GM18508 (cell line): Measurements from ENCODE around the gene TMOD4.

ENCODE experiments used
- ATAC-seq: cut with Tn5 transposase; IDR thresholded peaks from one replicate; pipeline ENCODE4 v1.9.1; 2021; ENCODE audit warnings: moderate number of reproducible peaks; ENCODE audit not compliant: insufficient read depth, unreplicated experiment

The TMOD4 gene

DNA sequence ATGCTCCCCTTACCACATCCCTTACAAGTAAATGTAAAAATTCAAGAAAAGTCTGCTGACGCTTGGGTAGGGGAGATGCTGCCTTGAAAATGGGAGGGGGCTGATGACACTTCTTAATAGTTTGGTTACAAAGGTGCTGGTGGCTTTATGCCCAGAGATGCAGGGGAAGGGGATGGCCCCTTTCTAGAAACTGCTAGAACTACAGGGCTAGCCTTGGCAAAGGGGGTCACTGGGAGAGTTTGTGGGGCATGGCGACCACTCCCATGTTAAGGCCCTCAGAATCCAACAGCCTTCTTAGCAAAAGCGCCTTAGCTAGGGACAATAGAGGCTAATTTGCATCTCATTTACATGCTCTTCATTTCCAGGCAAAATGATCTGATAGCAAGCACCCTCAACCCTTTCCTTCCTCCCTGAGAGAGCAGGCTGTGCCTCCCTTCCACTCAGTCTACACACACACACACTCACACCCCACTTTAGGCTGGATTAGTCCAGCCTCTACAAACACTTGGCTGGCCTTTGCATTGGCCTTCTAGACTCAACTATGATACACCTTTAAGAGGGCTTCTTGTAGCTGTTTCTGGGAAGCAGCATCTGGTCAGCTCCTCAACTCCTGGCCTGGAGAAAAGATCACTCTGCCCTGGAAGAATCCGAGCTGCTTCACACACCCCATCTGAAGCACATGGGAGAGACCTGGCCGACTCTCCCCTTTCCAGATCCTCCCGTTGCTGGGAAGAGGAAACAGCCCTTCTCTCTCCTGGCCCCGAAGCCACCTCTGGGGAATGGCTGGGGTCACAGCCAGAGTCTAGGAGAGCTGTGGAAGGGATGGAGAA lies 31.1 kb downstream of the TMOD4 start:
- no peak for ATAC-seq

DNA sequence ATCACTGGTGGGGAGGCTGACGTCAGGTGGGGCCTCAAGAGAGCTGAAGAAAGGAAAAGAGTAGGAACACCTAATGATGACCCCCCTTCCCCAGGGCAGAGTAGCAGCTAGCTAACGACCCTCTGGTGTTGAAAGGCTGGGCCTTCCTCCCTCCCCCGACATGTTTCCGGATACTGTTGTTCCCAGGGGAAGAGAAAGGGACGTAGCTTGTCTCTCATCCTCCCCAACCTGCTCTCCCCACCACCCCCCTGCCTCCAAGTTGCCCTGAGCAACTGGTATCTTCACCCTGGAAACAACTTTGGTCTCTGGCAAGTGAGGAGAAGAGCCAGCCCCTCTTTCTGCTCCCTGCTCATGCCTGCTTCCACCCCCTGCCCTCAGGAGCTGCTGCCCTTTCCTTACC lies 31.8 kb downstream of the TMOD4 start:
- ATAC-seq, result no peak

- ATAC-seq, result no peak
These were observed 32.7 kb downstream of the TMOD4 start for GRCh38 chr1:151143057-151143435.

DNA sequence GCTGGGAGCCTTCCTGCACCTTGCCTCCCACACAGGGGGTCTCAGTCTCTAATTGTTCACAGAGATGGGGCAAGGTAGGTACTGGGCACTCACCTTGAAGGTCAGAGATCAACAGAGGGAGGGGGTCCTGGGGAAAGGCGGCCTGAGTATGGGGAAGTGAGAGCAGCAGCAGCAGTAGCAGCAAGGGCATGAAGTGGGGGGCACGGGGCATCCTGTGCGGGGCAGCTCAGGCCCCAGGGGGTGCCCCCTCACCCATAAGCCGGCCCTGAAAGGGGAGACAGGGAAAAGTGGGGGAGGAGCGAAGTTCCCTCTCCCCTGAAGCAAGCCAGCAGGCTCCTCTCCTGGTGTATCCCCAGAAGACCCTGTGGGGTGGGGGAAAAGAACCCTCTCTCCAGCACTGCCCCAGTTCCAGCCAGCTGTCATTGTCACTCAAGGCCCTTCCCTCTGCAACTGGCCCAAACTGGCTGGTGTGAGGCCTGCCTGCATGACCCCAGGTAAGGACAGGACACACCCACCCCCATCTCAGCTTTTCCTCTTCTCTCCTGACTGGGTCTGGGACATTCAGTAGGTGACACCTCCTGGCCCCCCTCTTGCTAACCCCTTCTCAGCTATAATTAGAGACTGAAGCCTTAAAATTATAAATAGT lies 33.2 kb downstream of the TMOD4 start:
- ATAC-seq, result no peak

DNA sequence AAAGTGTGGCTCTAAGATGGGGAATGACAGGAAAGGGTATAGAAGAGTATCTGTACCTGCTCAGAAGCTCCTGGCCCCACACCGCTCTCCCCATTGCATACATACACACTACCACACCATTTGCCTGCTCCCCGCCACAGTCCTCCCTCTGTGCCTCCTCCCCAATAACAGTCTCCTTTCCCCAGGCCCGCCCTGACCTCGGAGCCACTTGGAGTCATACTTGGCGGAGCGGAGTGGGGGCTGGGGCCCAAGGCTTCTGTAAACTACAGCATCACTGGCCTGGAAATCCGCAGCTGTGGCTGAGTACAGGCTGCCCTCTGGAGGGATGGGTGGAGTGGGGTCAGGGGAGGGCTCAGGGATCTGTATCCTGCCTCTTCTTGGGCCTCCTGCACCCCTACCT lies 38.0 kb downstream of the TMOD4 start:
- ATAC-seq, result no peak

GRCh38 chr1:151135433-151136385 lies 40.1 kb downstream of the TMOD4 start:
- ATAC-seq, result no peak

DNA sequence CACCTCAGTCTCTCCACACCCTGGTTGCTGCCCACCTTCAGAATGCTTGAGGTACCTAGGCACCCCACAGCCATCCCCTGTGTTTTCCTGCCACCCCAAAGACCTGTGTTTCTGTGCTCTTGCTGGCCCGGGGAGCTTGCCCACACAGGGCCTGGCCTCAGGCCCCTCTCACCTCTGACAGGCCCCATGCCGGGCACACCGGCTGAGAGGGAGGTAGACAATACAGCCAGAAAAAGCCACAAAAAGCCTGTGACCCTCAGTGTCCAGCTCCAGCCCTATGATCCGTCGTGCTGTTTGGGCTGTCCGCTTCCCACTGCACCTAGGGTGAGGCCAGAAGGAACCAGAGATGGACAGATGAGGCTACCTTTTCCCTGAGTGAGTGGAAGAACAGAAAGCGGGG lies 40.8 kb downstream of the TMOD4 start:
- ATAC-seq, result no peak

GRCh38 chr1:151134396-151134795 lies 41.4 kb downstream of the TMOD4 start:
- no peak for ATAC-seq

DNA sequence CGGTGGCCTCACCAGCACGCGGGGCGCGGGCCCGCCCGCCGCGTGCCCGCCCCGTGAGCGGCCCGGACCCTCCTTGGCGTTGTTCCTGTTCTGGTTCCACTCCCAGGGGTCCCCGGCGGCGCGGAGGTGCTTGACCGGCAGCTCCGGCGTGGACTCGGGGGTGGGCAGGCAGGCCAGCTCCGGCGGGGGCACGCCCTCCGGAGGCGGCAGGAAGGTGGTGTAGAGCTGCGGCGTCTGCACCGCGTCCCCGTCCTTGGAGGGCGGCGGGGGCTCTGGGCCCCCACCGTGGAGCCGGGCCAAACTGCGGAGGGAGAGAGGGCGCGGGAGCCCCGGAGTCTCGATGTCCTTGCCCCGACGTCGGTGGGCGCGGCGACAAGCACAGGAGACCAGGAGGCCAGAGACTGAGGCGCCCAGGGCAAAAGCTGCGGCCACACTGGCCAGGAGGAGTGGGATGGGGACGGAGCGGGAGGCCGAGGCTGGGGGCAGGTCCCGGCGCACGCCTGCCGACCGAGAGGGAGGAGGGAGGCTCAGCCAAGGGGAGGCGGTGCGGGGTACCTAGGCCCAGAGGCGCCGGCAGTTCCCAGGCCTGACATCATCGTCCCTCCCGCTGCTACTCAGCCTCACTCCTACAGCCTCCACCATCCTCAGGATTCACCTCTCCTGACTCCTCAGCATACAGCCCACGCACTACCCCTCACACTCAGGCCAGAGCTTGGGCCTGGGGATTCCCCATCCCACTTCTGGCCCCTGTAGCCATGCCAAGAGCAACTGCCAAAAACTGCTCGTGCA lies 42.6 kb downstream of the TMOD4 start:
- ATAC-seq, result no peak

- no peak for ATAC-seq
These were observed 43.3 kb downstream of the TMOD4 start for GRCh38 chr1:151132335-151133017.

- ATAC-seq, result no peak
These were observed 44.0 kb downstream of the TMOD4 start for GRCh38 chr1:151131701-151132334.

DNA sequence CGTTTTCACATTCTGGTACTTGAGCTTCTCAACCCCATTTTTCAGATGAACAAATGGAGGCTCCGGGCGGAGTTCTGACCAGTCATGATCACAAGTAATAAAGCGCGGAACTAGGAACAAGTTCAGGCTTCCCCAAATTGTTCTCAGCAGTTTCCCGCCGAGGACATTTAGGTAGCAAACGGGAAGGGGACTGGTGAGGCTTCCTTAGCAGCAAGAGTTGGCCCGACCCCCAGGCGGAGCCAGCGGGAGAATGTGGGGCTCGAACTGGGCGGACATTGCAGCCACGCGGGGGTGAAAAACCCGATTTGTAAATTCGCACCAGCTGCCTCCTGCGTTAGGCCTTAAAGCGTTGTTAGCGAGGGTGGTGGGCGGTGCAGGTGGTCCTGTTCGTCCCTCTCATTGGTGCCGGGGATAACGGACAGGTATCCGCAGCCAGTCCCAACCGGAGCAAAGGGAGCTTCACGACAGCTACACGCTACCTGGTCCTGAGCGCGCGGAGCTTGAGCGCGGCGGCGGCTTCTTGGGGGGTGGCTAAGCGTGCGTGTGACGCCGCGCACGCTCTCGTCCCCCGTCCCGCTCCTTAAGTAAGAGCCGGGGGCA lies 44.7 kb downstream of the TMOD4 start:
- ATAC-seq, result no peak

- no peak for ATAC-seq
These were observed 47.0 kb downstream of the TMOD4 start for GRCh38 chr1:151128800-151129199.

DNA sequence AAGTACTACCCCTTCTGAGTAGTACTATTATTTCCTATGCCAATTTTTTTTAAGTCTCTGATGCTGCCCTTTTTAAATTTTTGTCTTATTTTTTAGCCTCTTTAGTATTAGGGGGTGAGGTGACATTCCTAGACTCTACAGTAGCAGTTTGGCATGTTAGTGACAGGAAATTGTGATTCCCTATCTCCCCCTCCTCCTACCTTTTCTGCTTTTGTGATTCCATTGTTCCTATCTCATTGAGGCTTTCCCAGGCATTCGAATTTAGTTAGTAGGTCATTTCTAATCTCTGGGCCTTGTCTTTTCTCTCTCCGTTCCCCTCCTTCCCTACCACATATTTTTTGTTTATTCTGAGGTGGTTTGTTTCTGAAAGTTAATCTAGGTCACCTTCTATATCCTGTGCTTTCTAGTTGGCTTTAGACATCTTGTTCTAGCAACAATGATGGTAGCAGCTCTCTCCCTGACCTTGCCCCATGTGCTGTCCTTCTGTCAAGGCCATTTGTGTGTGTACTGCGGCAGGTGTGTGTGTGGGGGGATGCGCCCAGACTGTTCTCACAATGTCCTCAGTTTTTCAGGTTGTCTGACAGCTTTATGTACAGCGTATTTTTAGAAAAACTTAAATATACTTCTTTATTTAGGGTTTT lies 50.9 kb downstream of the TMOD4 start:
- ATAC-seq, result no peak
